DMS53 treated with DMSO at 0.1 percent for 48 hours (cell line): ENCODE measurements around the gene MED12.

Experiments used
- DNase-seq: peaks from one replicate; lab custom pipeline; 2025; ENCODE audit not compliant: unreplicated experiment; lab: John Stamatoyannopoulos, UW

Gene MED12

GRCh38 chrX:71118032-71118984, at the start of gene MED12:
Gene MED12 (plus strand): TSS chrX:71118596. CDS start chrX:71118755, 159 bp downstream.
- DNase-seq, result peak; percentile 55

GRCh38 chrX:71070531-71070930, 47.9 kb upstream of the MED12 start:
- DNase-seq, result no peak

- DNase-seq, result no peak
Observed at GRCh38 chrX:71081330-71082123, 36.9 kb upstream of the MED12 start.

GRCh38 chrX:71082124-71082647, 36.2 kb upstream of the MED12 start:
- no peak for DNase-seq

GRCh38 chrX:71082822-71083221, 35.6 kb upstream of the MED12 start:
- no peak for DNase-seq

GRCh38 chrX:71085900-71086299, 32.5 kb upstream of the MED12 start:
- no peak for DNase-seq

- no peak for DNase-seq
Observed at GRCh38 chrX:71091263-71091662, 27.1 kb upstream of the MED12 start.

GRCh38 chrX:71095033-71095432, 23.4 kb upstream of the MED12 start:
- DNase-seq, result no peak

- DNase-seq, result peak; percentile 65
Observed at GRCh38 chrX:71095555-71095980, 22.8 kb upstream of the MED12 start, which contains the start of gene FOXO4. Gene FOXO4 (plus strand): TSS chrX:71095851. CDS start chrX:71096529, 678 bp downstream.

- DNase-seq, result peak; percentile 10
Observed at GRCh38 chrX:71095981-71096759, 22.2 kb upstream of the MED12 start.

GRCh38 chrX:71096760-71097032, 21.7 kb upstream of the MED12 start:
- no peak for DNase-seq

GRCh38 chrX:71098302-71098701, 20.1 kb upstream of the MED12 start:
- peak; percentile 2 for DNase-seq

- DNase-seq, result no peak
Observed at GRCh38 chrX:71098951-71099506, 19.4 kb upstream of the MED12 start.

GRCh38 chrX:71099736-71100135, 18.7 kb upstream of the MED12 start:
- DNase-seq, result no peak

- no peak for DNase-seq
Observed at GRCh38 chrX:71100581-71101505, 17.6 kb upstream of the MED12 start.

- no peak for DNase-seq
Observed at GRCh38 chrX:71102292-71102691, 16.1 kb upstream of the MED12 start.

- no peak for DNase-seq
Observed at GRCh38 chrX:71103110-71103983, 15.0 kb upstream of the MED12 start.

- DNase-seq, result no peak
Observed at GRCh38 chrX:71105628-71106027, 12.8 kb upstream of the MED12 start.

GRCh38 chrX:71106427-71106826, 12.0 kb upstream of the MED12 start, which contains the start of gene CXorf65:
Gene CXorf65 (minus strand): TSS chrX:71106740. CDS start chrX:71106556, 184 bp downstream.
- DNase-seq, result no peak
